GM10847 (cell line): ENCODE measurements around the gene MRPL34.

Experiments used
- POLR2A ChIP-seq: IDR thresholded peaks from 2 replicates; pipeline ENCODE4 v1.6.1; 2011; ENCODE audit not compliant: insufficient read length; ENCODE audit errors: extremely low read depth

The MRPL34 gene

DNA sequence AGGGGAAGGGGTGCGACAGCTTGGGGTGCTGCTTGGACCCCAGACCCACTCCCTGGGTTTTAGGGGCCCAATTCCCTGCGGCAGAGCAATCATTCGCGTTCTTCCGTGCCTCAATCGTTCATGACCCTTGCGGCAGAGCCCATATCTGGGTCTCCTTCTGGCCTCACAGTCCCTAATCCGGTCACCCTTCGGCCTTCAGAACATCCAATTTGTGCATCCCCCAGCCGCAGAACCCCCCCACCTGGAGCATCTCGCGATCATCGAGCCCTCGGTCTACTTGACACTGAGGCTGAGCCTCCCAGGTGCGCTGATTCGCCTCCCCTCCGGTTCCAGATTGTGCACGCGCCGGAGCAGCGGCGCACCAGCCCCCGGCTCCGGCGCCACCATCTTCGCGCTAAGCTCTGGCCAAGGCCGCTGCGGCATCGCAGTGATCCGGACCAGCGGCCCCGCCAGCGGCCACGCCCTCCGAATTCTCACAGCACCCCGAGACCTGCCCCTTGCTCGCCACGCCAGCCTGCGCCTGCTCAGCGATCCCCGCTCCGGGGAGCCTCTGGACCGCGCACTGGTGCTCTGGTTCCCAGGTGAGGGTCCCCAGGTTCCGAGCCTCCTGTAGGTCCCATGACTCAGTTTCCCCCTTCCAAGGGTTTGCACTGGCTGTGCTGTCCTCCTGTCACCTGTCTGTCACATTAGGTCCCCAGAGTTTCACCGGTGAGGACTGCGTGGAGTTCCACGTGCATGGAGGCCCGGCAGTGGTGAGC, 32.2 kb downstream of the MRPL34 start:
- TF ChIP-seq POLR2A, result no peak

DNA sequence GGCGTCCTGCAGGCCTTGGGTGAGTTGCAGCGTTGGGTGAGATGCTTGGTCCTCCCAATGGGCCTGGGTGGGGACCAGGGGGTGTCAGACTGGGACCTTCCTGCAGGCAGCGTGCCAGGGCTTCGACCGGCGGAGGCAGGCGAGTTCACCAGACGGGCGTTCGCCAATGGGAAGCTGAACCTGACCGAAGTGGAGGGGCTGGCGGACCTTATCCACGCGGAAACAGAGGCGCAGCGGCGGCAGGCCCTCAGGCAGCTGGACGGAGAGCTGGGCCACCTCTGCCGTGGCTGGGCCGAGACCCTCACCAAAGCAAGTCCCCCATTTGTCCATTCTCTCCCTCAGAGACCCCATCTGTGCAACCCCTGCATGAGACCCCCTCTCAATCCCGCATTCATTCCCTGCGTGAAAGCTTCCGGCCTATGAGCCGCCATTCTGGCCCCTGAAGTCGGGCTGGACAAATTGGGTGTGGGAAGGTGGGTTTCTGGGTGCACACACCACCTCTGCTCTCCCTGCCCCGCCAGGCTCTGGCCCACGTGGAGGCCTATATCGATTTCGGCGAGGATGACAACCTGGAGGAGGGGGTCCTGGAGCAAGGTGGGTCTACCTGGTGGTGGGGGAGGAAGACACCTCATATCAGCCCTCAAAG, 32.9 kb downstream of the MRPL34 start:
- no peak for TF ChIP-seq POLR2A

DNA sequence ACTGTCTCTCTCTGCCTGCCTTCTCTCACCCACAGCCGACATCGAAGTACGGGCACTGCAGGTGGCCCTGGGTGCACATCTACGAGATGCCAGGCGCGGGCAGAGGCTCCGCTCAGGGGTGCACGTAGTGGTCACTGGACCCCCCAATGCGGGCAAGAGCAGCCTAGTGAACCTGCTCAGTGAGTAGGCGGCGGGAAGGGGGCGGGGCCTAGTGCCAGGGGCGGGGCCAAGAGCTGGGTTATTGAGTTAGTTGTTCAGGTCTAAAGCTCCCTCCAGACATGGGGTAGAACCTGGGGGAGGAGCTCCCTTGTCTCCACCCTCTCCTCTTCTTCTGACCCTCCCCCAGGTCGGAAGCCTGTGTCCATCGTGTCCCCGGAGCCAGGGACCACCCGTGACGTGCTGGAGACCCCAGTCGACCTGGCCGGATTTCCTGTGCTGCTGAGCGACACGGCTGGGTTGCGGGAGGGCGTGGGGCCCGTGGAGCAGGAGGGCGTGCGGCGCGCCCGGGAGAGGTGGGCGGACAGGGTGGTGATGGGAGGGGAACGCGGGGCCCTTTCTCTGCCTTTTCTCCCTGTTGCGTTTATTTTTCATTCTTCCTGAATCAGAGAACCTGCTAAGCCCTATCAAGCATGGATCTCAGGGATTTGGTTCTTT, 33.5 kb downstream of the MRPL34 start:
- no peak for TF ChIP-seq POLR2A

DNA sequence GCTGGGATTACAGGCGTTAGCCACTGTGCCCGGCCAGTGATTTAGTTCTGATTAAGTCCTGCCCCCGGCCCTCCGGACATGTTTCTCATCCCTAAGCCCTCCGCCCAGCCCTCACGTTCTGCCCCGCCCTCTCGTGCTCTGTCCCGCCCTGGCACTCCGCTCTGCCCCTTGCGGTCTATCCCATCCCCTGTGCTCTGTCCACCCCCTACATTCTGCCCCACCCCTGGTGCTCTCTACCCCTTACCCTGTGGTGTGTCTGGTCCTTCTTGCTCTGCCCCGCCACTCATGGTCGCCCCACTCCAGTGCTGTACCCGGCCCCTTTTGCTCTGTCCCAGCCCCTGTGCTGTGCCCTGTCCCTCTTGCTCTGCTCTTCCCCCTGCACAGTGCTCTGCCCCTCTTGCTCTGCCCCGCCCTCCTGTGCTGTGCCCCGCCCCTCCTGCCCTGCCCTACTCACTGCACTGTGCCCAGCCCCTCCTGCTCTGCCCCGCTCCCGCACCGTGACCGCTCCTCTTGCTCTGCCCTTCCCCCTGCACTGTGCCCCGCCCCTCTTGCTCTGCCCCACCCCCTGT, 34.7 kb downstream of the MRPL34 start:
- no peak for TF ChIP-seq POLR2A

DNA sequence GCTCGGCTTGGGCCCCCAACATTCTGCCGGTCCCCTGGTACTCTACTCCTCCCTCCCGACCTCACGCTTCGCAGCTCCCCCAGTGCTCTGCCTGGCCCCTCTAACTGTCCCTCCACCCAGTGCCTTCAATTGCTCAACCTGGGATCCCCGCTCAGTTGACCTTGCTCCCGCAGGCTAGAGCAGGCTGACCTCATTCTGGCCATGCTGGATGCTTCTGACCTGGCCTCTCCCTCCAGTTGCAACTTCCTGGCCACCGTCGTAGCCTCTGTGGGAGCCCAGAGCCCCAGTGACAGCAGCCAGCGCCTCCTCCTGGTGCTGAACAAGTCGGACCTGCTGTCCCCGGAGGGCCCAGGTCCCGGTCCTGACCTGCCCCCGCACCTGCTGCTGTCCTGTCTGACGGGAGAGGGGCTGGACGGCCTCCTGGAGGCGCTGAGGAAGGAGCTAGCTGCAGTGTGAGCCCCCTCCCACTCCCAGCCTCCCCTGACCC, 35.2 kb downstream of the MRPL34 start:
- TF ChIP-seq POLR2A, result no peak

DNA sequence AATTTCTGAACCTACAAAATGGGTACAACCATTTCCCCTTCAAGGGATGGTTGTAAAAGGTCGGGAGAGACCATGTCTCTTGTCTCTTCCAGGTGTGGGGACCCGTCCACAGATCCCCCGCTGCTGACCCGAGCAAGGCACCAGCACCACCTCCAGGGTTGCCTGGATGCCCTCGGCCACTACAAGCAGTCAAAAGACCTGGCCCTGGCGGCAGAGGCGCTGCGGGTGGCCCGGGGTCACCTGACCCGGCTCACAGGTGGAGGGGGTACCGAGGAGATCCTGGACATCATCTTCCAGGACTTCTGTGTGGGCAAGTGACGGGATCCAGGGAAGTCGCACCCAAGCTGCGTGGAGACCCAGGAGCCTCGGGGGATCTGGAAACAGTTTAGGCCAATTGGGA, 35.7 kb downstream of the MRPL34 start:
- no peak for TF ChIP-seq POLR2A

DNA sequence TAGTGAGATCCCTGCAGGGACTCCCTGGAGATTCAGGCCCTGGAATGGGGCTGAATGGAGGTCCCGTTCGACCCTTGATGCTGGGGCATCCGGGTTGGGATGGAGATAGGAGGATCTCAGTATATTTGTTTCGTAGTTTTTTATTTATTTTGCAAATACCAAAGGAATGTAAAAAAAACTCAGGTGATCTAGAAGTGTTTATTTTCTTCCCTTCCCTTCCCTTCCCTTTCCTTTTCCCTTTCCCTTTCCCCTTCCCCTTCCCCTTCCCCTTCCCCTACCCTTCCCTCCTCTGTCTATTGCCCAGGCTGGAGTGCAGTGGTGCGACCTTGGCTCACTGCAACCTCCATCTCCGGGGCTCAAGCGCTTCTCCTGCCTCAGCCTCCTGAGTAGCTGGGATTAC, 36.2 kb downstream of the MRPL34 start:
- no peak for TF ChIP-seq POLR2A

DNA sequence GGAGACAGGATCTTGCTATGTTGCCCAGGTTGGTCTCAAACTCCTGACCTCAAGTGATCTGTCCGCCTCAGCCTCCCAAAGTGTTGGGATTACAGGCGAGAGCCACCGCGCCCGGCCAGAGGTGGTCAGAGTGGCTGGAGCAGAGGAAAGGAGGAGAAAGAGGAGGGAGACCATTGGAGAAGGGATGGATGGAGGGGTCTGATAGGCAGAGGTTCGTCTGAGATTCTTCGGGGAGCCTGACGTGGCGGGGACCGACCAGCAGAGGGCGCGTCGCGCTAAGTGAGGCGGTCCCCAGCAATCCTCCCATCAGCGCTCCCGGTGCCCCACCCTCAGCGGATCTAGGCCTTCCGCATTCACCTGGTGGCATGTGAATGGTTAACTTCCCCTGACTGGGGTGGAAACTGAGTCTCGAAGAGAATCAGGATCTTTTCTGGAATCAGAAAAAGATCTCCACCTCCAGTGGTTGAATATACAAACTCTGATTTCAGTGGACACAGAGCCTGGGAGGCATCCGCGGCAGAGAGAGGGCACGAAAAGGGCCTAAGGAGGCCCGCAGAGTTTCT, 40.5 kb downstream of the MRPL34 start:
- TF ChIP-seq POLR2A, result no peak

DNA sequence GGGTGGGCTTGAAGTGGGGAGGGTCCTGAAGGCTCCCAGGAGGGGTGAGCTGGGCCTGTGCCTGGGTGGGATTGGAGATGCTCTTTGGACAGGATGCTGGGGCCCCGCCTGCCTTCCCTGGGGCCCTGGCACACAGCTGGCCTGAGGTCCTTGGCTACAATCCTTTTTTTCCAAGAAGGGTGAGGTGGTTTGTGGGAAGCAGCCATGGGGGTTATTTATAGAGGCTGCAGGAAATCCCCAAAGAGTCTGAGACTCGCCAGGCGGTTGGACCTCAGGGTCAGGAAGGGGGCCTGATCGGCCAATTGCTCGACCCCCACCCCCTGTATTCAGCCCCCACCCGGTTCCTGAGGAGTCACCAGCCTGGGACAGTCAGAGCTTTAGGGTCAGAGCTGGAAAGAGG, 41.7 kb downstream of the MRPL34 start:
- no peak for TF ChIP-seq POLR2A

DNA sequence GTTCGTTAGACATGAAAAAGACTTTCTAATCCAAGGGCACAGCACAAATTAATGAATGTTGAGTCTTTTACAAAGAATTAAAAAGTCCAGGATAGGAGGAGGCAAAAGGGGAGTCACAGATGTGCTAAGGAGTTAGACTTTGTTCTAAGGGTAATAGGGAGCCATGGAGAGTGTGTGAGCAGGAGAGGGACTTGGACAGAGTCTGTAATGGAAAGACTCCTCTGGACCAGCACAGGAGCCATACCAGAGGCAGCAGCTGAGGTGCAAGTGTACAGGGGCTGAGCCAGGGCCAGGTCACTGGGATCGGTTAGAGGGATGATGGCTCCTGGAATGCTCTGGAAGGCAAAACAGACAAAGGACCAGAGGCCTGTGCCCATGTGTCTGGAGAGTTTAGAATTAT, 42.2 kb downstream of the MRPL34 start:
- TF ChIP-seq POLR2A, result no peak

DNA sequence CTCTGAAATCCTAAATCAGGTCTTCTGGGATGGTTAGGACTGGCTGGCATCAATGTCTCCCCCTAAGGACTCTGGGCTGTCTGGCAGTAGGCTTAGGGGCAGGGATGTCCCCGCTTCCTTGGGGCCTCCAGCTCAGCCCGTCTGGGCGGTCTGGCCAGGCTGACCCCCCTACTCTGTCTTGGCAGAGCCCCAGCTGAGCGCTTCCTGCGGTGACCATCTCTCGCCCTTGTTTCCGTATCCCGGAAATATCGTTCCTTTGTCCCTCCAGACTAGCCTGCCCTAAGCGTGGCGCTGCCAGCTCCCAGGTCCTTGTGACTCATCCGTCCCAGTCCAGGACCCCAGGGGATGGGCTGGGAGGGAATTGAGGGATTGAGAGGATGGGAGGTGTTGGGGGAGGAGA, 43.0 kb downstream of the MRPL34 start:
- TF ChIP-seq POLR2A, result no peak

DNA sequence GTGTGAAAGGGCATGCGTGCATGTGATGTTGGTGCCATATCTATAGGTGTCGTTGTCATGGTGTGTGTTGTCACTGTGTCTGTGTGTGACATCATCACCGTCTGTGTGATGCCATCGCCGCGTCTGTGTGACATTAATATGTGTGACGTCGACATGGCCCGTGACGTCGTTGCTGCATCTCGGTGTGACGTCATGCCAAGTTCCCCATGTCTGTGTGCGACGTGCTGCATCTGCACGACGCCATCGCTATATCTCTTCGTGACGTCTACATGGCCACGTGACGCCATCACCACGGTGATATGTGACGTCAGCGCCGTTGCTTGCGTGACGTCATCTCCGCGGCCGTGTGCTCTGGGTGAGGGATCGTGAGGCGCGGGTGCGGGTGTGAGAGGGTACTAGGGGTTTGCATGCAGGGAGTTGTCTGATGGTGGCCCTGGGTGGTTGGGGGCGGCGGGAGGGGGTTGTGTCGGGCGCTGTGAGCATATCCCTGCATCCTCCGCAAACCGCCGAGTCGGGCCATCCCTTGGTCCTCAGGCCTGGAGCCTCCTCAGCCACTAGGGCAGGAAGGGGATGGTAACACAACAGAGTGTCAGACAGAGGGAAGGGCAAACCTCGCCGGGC, 46.3 kb downstream of the MRPL34 start:
- no peak for TF ChIP-seq POLR2A

DNA sequence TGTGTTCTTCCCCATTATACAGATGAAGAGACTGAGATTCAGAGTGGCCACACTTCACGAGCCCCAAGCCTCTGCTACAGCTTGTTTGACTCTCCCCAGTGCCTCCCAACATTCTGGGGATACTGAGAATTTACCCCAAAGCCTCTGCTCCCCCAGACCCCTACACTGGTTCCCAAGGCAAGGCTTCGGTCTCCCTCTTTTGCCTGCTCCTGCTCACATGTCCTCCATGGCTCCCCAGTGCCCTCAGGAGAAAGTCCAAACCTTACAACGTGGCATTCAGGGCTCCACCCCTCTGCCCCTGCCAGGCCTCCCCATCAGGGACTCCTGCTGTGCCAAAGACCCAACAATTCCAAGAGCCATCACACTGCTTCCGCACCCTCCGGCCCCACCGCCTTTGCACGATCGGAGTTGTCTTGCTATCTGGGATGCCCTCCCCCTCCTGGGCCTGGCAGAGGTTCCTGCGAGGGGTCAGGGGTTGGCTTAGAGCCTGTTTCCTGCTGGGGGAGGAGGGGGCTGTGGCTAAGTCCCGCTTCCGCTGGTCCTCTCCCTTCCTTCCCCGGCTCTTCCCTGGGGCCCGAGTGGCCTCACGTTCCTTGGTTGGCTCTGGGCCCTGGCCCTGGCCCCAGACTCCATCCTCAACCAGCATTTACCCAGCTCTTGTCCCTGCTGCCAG, 47.1 kb downstream of the MRPL34 start:
- no peak for TF ChIP-seq POLR2A

DNA sequence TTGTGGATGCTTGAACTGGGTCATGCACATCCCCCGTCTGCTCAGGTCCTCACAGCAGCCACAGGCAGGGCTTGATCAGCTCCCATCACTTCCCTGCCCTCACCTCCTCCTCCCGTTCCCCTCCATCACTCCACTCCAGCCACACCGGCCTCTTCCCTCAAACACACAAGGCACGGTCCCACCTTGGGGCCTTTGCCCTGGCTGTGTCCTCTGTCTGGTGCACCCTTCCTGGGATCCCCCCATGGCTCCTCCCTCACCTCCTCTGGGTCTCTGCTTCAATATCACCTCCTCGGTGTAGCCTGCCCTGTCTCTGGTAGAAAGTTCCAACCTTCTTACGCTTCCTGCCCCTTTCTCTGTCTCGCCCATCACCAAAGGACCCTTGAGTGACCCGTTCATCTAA, 47.7 kb downstream of the MRPL34 start:
- no peak for TF ChIP-seq POLR2A
